ENCODE measurements around the gene STAP1.
"Not testable (repeated sequence)": the region's sequence is repeated elsewhere in the genome, so short reads cannot be mapped to it uniquely, and the experiment has no call there.

Gene STAP1

GRCh38 chr4:67615119-67615518 lies 56.6 kb downstream of the STAP1 start:
- TF ChIP-seq, protein P1, sequence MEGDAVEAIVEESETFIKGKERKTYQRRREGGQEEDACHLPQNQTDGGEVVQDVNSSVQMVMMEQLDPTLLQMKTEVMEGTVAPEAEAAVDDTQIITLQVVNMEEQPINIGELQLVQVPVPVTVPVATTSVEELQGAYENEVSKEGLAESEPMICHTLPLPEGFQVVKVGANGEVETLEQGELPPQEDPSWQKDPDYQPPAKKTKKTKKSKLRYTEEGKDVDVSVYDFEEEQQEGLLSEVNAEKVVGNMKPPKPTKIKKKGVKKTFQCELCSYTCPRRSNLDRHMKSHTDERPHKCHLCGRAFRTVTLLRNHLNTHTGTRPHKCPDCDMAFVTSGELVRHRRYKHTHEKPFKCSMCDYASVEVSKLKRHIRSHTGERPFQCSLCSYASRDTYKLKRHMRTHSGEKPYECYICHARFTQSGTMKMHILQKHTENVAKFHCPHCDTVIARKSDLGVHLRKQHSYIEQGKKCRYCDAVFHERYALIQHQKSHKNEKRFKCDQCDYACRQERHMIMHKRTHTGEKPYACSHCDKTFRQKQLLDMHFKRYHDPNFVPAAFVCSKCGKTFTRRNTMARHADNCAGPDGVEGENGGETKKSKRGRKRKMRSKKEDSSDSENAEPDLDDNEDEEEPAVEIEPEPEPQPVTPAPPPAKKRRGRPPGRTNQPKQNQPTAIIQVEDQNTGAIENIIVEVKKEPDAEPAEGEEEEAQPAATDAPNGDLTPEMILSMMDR (IDR thresholded peaks at IDR 0.05) = no peak
- no peaks in the 10 kb centered on the region for H3K4me1 Mint-ChIP-seq
- no peak overlapping the region for H3K4me3 Mint-ChIP-seq
- no peak for DNase-seq
- H3K27me3 Mint-ChIP-seq (ENCODE audit: low read depth, poor library complexity) = peaks cover 4% of the 10 kb centered on the region
- peaks cover 64% of the 10 kb centered on the region for H3K36me3 Mint-ChIP-seq (ENCODE audit: low read depth)
- H3K27ac Mint-ChIP-seq = no peak overlapping the region
- peaks cover 24% of the 10 kb centered on the region for H3K9me3 Mint-ChIP-seq

- peaks cover 4% of the 10 kb centered on the region for H3K27me3 Mint-ChIP-seq (ENCODE audit: low read depth, poor library complexity)
- no peak for DNase-seq
- no peak overlapping the region for H3K4me3 Mint-ChIP-seq
- H3K27ac Mint-ChIP-seq = no peak overlapping the region
- TF ChIP-seq, protein P1 (IDR thresholded peaks at IDR 0.05) = no peak
- no peaks in the 10 kb centered on the region for H3K4me1 Mint-ChIP-seq
- H3K9me3 Mint-ChIP-seq = peaks cover 18% of the 10 kb centered on the region
- peaks cover 72% of the 10 kb centered on the region for H3K36me3 Mint-ChIP-seq (ENCODE audit: low read depth)
Measured at GRCh38 chr4:67616478-67616877, 58.0 kb downstream of the STAP1 start.

DNA sequence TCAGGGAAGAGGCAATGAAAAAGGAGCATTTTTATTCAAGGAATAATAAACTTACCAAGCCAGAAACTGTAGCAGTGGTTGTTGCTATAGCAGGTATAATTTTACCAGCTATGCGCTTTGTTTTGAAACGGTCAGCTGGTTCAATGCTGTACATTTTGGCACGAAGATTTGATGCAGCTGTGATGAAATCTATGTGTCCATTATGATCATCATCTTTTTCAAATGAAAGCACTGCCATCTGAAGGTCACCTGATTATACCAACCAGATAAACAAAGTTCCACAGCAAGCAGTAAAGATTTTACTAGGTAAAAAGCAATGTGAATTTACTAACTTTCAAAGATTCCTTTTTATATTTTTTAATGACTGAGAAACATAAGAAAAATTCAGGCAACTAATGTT lies 66.4 kb downstream of the STAP1 start:
- no peak for DNase-seq
- H3K9me3 Mint-ChIP-seq = no peaks in the 10 kb centered on the region
- H3K27me3 Mint-ChIP-seq (ENCODE audit: low read depth, poor library complexity) = no peaks in the 10 kb centered on the region
- TF ChIP-seq, protein P1 (IDR thresholded peaks at IDR 0.05) = no peak
- H3K36me3 Mint-ChIP-seq (ENCODE audit: low read depth) = peaks cover 46% of the 10 kb centered on the region
- H3K27ac Mint-ChIP-seq = no peak overlapping the region
- no peaks in the 10 kb centered on the region for H3K4me1 Mint-ChIP-seq
- no peak overlapping the region for H3K4me3 Mint-ChIP-seq

DNA sequence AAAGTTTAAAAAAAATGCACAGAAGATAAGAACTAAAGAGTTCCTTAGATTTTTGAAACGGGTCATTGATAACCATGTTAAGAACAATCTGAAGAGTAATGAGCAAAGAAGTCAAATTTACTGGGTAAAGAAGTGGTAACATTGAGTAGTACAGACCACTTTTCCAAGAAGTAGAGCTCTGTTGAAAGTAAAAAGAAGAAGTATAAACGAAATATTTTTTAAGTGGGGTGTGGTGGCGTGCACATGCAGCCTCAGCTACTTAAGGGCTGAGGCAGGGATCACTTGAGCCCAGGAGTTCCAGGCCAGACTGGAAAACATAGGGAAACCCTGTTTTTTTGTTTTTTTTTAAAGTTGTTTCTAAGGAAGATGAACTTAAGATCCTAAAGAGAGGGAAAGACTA lies 74.0 kb downstream of the STAP1 start:
- Mint-ChIP-seq H3K9me3 (peaks cover 9% of the 10 kb centered on the region), H3K4me1 (no peaks in the 10 kb centered on the region), H3K4me3 (no peak overlapping the region), H3K27ac (peak overlapping the region; percentile 70), H3K27me3 (ENCODE audit: low read depth, poor library complexity) (no peaks in the 10 kb centered on the region), H3K36me3 (ENCODE audit: low read depth) (peaks cover 63% of the 10 kb centered on the region)
- TF ChIP-seq, protein P1 (IDR thresholded peaks at IDR 0.05) = no peak
- DNase-seq = no peak

DNA sequence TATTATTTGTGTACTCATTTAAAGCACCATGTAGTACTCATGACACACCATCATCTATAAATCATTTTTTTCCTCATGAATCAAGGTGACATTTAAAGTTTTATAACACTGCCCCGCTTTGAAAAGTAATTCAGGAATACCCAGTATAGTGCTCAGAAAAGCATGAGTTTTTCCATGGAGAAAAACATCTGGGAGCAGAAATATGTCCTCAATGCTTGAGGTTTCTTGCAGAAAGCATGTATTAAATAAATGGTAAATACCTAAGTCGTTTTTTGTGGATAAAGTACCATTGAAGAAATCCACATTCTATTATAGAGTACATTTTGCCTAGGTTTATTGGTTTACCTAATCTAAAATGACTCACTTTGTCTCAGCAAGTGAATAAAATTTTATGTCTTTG lies 76.2 kb downstream of the STAP1 start:
- Mint-ChIP-seq H3K9me3 (peaks cover 23% of the 10 kb centered on the region), H3K27ac (no peak overlapping the region), H3K4me3 (no peak overlapping the region), H3K36me3 (ENCODE audit: low read depth) (peaks cover 76% of the 10 kb centered on the region), H3K27me3 (ENCODE audit: low read depth, poor library complexity) (no peaks in the 10 kb centered on the region), H3K4me1 (no peaks in the 10 kb centered on the region)
- DNase-seq = no peak
- TF ChIP-seq, protein P1 (IDR thresholded peaks at IDR 0.05) = no peak

DNA sequence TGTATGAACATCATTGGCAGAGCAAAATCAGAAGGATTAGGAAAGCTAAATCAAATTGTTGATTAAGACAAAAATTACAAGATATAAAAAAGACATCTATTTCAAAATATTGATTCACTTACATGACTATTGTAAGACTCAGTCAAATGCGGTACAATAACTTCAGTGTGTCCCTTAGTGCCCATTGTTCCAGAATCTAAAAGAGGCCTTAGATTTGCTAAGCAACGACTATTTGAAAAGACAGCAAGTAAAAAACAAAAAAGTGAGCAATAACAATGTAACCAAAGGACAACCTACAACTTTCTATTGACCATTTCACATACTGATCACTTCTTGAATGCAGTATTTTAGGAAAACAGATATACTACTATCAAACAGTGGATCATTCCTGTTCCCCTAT lies 76.8 kb downstream of the STAP1 start:
- Mint-ChIP-seq H3K27me3 (ENCODE audit: low read depth, poor library complexity) (no peaks in the 10 kb centered on the region), H3K4me1 (no peaks in the 10 kb centered on the region), H3K27ac (no peak overlapping the region), H3K4me3 (no peak overlapping the region), H3K9me3 (peaks cover 23% of the 10 kb centered on the region), H3K36me3 (ENCODE audit: low read depth) (peaks cover 80% of the 10 kb centered on the region)
- DNase-seq = no peak
- TF ChIP-seq, protein P1 (IDR thresholded peaks at IDR 0.05) = no peak

DNA sequence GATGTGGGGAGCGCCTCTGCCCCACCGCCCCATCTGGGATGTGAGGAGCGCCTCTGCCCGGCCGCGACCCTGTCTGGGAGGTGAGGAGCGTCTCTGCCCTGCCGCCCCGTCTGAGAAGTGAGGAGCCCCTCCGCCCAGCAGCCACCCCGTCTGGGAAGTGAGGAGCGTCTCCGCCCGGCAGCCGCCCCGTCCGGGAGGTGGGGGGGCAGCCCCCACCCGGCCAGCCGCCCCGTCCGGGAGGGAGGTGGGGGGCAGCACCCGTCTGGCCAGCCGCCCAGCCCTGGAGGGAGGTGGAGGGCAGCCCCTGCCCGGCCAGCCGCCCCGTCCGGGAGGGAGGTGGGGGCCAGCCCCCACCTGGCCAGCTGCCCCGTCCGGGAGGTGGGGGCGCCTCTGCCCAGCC lies 78.5 kb downstream of the STAP1 start:
- H3K27me3 Mint-ChIP-seq (ENCODE audit: low read depth, poor library complexity); H3K4me1 Mint-ChIP-seq; H3K4me3 Mint-ChIP-seq; H3K27ac Mint-ChIP-seq; DNase-seq: not testable (repeated sequence)
- Mint-ChIP-seq H3K9me3 (peaks cover 23% of the 10 kb centered on the region), H3K36me3 (ENCODE audit: low read depth) (peaks cover 78% of the 10 kb centered on the region)
